Smooth muscle cell of the umbilical artery (primary cell): ENCODE data around the gene SP1. TPM values are rescaled to one million over a fixed set of nuclear protein-coding genes. Genes with fewer than 3 reads are reported as not detected.

Experiments used
- total RNA-seq: library from RNA; depleted of rRNA; stranded (reverse); fragments of >200 nt; gene quantifications from 2 replicates; pipeline ENCODE4 v1.2.3, GENCODE V29; 2014

SP1 gene
- 24.1 and 37.1 TPM in 2 replicates for total RNA-seq

GRCh38 chr12:53380104-53380793 is at the start of gene SP1:
Gene SP1 (plus strand): TSS chr12:53380176. CDS start chr12:53380292, 116 bp downstream.

GRCh38 chr12:53336181-53336681 is 43.7 kb upstream of the SP1 start, which contains the start of gene SP7:
Gene SP7 (minus strand): TSS chr12:53336354. CDS start chr12:53335646, 708 bp downstream.

DNA sequence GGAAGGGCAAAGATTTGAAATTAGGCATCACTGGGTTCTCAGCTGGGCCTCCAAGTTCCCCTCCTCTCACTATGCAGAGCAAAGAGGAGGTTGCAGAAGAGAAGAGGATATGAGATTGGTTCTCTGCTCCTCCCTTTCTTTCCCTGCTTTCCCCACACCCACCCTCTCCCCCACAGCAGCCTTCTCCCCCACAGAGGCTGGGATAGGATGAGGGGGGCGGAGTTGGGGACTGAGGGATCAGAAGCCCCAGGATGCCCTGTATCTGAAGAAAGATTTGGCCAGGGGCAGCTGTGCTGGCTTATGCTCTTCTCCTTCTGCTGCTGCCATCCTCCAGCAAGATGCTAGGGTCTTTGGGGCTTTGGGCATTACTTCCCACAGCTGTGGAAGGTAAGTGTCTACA is 43.6 kb downstream of the SP1 start, which contains the start of gene AMHR2:
Gene AMHR2 (plus strand): TSS at position 259 of the 400 bp plus-strand sequence. CDS start 80 bp downstream, at position 339.

GRCh38 chr12:53441040-53441833 is 61.3 kb downstream of the SP1 start, which contains the start of gene PRR13:
Gene PRR13 (plus strand): TSS chr12:53441734. CDS start chr12:53442715, 981 bp downstream.

GRCh38 chr12:53451661-53452158 is 71.7 kb downstream of the SP1 start, which contains the start of gene PCBP2:
Gene PCBP2 (plus strand): TSS chr12:53452102. CDS start chr12:53454801, 2,699 bp downstream.

Other genes with a start within 250 kb of the SP1 start
- 11.6 and 14.8 TPM in 2 replicates for gene ZNF740, start 199.5 kb upstream of the SP1 start, total RNA-seq
- gene CSAD, start 199.3 kb upstream of the SP1 start, total RNA-seq = 8.3 and 14.5 TPM in 2 replicates
- gene ITGB7, start 172.9 kb upstream of the SP1 start, total RNA-seq = 0.30 and 0.42 TPM in 2 replicates
- 17.8 and 33.3 TPM in 2 replicates for gene RARG, start 148.0 kb upstream of the SP1 start, total RNA-seq
- 0.59 and 5.3 TPM in 2 replicates for gene ESPL1, start 111.9 kb upstream of the SP1 start, total RNA-seq
- 189 and 681 TPM in 2 replicates for gene PFDN5, start 84.6 kb upstream of the SP1 start, total RNA-seq
- gene MYG1, start 80.5 kb upstream of the SP1 start, total RNA-seq = 27.6 and 31.7 TPM in 2 replicates
- gene AAAS, start 58.6 kb upstream of the SP1 start, total RNA-seq = 39.8 and 43.9 TPM in 2 replicates
- not detected in 2 replicates for gene SP7, start 43.8 kb upstream of the SP1 start, total RNA-seq
- gene AMHR2, start 43.7 kb downstream of the SP1 start, total RNA-seq = not detected in 2 replicates
- gene PRR13, start 61.6 kb downstream of the SP1 start, total RNA-seq = 20.2 and 23.7 TPM in 2 replicates
- gene PCBP2, start 71.9 kb downstream of the SP1 start, total RNA-seq = 287 and 374 TPM in 2 replicates
- 29.0 and 30.6 TPM in 2 replicates for gene MAP3K12, start 119.3 kb downstream of the SP1 start, total RNA-seq
- 29.1 and 34.1 TPM in 2 replicates for gene TARBP2, start 121.1 kb downstream of the SP1 start, total RNA-seq
- gene NPFF, start 127.3 kb downstream of the SP1 start, total RNA-seq = not detected in 2 replicates
- 8.8 and 9.8 TPM in 2 replicates for gene ATF7, start 246.2 kb downstream of the SP1 start, total RNA-seq